H1 (cell line): ENCODE measurements around the gene ZFAND3. TPM values are rescaled to one million over a fixed set of nuclear protein-coding genes. Genes with fewer than 3 reads are reported as not detected.

Experiments used
- CTCF ChIA-PET: fragments of 300-600 bp; sonication (Branson Sonifier 250); formaldehyde crosslinking; loops from one replicate; lab custom pipeline; 2021; ENCODE audit not compliant: partially characterized antibody; lab: Charles Lee
- POLR2A ChIA-PET: fragments of 300-600 bp; sonication (Branson Sonifier 250); formaldehyde crosslinking; loops from one replicate; lab custom pipeline; 2021; ENCODE audit warnings: inconsistent platforms; ENCODE audit not compliant: partially characterized antibody; lab: Charles Lee
- DNase-seq, 2 experiments: peaks; one replicate each; pipeline versions ENCODE4 v3.0.0 to v3.0.0-alpha.2; 2010 to 2022; ENCODE audit warnings: low spot score in 2 of 2, low read depth in 1 of 2, mixed read lengths in 1 of 2
- FAIRE-seq: peaks from 2 replicates; lab custom pipeline; 2011; peaks lifted over from hg19 to GRCh38; lab: Jason Lieb, UNC
- H2AFZ ChIP-seq: 2 replicates; pipeline ENCODE4 v1.8.1; 2012; ENCODE audit warnings: low read length, inconsistent platforms
- H2AK5ac ChIP-seq: 2 replicates; pipeline ENCODE4 v1.6.1; 2013; ENCODE audit warnings: low read depth, low read length
- H2BK120ac ChIP-seq: replicated peaks from 2 replicates; pipeline ENCODE3; 2013; ENCODE audit warnings: low read depth, low read length, inconsistent platforms
- H2BK12ac ChIP-seq: 2 replicates; pipeline ENCODE4 v1.6.1; 2013; ENCODE audit warnings: low read depth, low read length
- H2BK15ac ChIP-seq: 2 replicates; pipeline ENCODE4 v1.6.1; 2013; ENCODE audit warnings: low read length
- H2BK20ac ChIP-seq: 2 replicates; pipeline ENCODE4 v1.6.1; 2013; ENCODE audit warnings: low read length
- H2BK5ac ChIP-seq: 2 replicates; pipeline ENCODE4 v1.6.1; 2013; ENCODE audit warnings: low read depth, low read length
- H3K14ac ChIP-seq: 2 replicates; pipeline ENCODE4 v1.6.1; 2013; ENCODE audit warnings: inconsistent platforms; ENCODE audit not compliant: insufficient read length
- H3K18ac ChIP-seq: 2 replicates; pipeline ENCODE4 v1.6.1; 2013; ENCODE audit warnings: low read length; ENCODE audit errors: extremely low read depth
- H3K23ac ChIP-seq: 2 replicates; pipeline ENCODE4 v1.6.1; 2013; ENCODE audit warnings: inconsistent platforms; ENCODE audit not compliant: insufficient read length
- H3K23me2 ChIP-seq: 2 replicates; pipeline ENCODE4 v1.6.1; 2013; ENCODE audit warnings: low read depth, low read length
- H3K27ac ChIP-seq: 2 replicates; pipeline ENCODE4 v1.6.1; 2011; ENCODE audit warnings: low read depth, low read length, inconsistent platforms
- H3K27me3 ChIP-seq, 4 experiments: replicated peaks in 1 of 4; 1 replicate in 1 of 4; 2 replicates in 3 of 4; pipeline versions ENCODE4 v1.6.1 to v1.8.1; 2011 to 2013; ENCODE audit warnings: low read length in 3 of 4, mild to moderate bottlenecking in 3 of 4, inconsistent platforms in 2 of 4, mixed read lengths in 2 of 4, moderate library complexity in 1 of 4; ENCODE audit not compliant: control insufficient read depth in 3 of 4, insufficient read depth in 3 of 4; ENCODE audit errors: extremely low read depth in 1 of 4
- H3K36me3 ChIP-seq, 4 experiments: 2 replicates each; pipeline versions ENCODE4 v1.6.1 to v1.8.1; 2011 to 2013; ENCODE audit warnings: mild to moderate bottlenecking in 4 of 4, low read length in 3 of 4, moderate library complexity in 2 of 4, control low read depth in 1 of 4, inconsistent platforms in 1 of 4; ENCODE audit not compliant: insufficient read depth in 4 of 4, control insufficient read depth in 2 of 4
- H3K4ac ChIP-seq: replicated peaks from 2 replicates; pipeline ENCODE3; 2013; ENCODE audit warnings: low read length, low read depth, mixed read lengths, inconsistent platforms; ENCODE audit not compliant: insufficient read length
- H3K4me1 ChIP-seq, 4 experiments: replicated peaks in 1 of 4; 1 replicate in 1 of 4; 2 replicates in 3 of 4; pipeline versions ENCODE4 v1.6.1 to v1.8.1; 2011 to 2013; ENCODE audit warnings: low read length in 3 of 4, inconsistent platforms in 2 of 4, mixed read lengths in 1 of 4; ENCODE audit not compliant: insufficient read depth in 4 of 4, control insufficient read depth in 3 of 4
- H3K4me2 ChIP-seq, 2 experiments: 2 replicates each; pipeline versions ENCODE4 v1.6.1 to v1.8.1; 2011 to 2013; ENCODE audit warnings: low read depth in 2 of 2, low read length in 2 of 2, control low read depth in 1 of 2, inconsistent platforms in 1 of 2, mild to moderate bottlenecking in 1 of 2; ENCODE audit not compliant: insufficient read depth in 1 of 2
- H3K4me3 ChIP-seq, 4 experiments: fragments of 200-600, 300-600 bp in 1 of 4; sonication (generic), shearing (Covaris generic), sonication (Bioruptor Twin) in 1 of 4; 2 replicates each; pipeline versions ENCODE4 v1.5.1 to v1.8.1; 2011 to 2016; ENCODE audit warnings: low read length in 4 of 4, low read depth in 3 of 4, control low read depth in 2 of 4, inconsistent platforms in 2 of 4, mild to moderate bottlenecking in 2 of 4, mixed read lengths in 1 of 4, moderate library complexity in 1 of 4; ENCODE audit not compliant: insufficient read depth in 2 of 4; ENCODE audit errors: extremely low read depth in 1 of 4
- H3K56ac ChIP-seq: replicated peaks from 2 replicates; pipeline ENCODE3; 2013; ENCODE audit warnings: low read depth, mild to moderate bottlenecking, mixed read lengths, low read length, inconsistent platforms; ENCODE audit not compliant: insufficient read length
- H3K79me1 ChIP-seq: 2 replicates; pipeline ENCODE4 v1.6.1; 2013; ENCODE audit warnings: low read depth, low read length, control low read depth
- H3K79me2 ChIP-seq, 2 experiments: 2 replicates each; pipeline versions ENCODE4 v1.6.1 to v1.8.1; 2012 to 2013; ENCODE audit warnings: low read length in 2 of 2, mild to moderate bottlenecking in 2 of 2, inconsistent platforms in 1 of 2; ENCODE audit not compliant: insufficient read depth in 2 of 2, control insufficient read depth in 1 of 2
- H3K9ac ChIP-seq, 4 experiments: replicated peaks in 1 of 4; 1 replicate in 1 of 4; 2 replicates in 3 of 4; pipeline versions ENCODE4 v1.6.1 to v1.8.1; 2011 to 2013; ENCODE audit warnings: low read depth in 3 of 4, low read length in 3 of 4, control low read depth in 2 of 4, mild to moderate bottlenecking in 2 of 4, moderate library complexity in 2 of 4, inconsistent platforms in 1 of 4; ENCODE audit errors: extremely low read depth in 1 of 4
- H3K9me3 ChIP-seq, 2 experiments: 2 replicates each; pipeline versions ENCODE4 v1.6.1 to v1.8.1; 2012 to 2013; ENCODE audit warnings: mild to moderate bottlenecking in 2 of 2, moderate library complexity in 2 of 2, control low read depth in 1 of 2, inconsistent platforms in 1 of 2, low read depth in 1 of 2, low read length in 1 of 2, mixed read lengths in 1 of 2; ENCODE audit not compliant: insufficient read depth in 2 of 2
- H4K20me1 ChIP-seq, 2 experiments: replicated peaks in 1 of 2; 2 replicates each; pipeline versions ENCODE3 to v1.8.1; 2011 to 2013; ENCODE audit warnings: inconsistent platforms in 2 of 2, low read length in 2 of 2, mild to moderate bottlenecking in 1 of 2; ENCODE audit not compliant: insufficient read depth in 2 of 2, control insufficient read depth in 1 of 2
- H4K5ac ChIP-seq: 2 replicates; pipeline ENCODE4 v1.6.1; 2013; ENCODE audit warnings: low read length, low read depth, mixed read lengths, inconsistent platforms; ENCODE audit not compliant: insufficient read length
- H4K8ac ChIP-seq: 2 replicates; pipeline ENCODE4 v1.8.0; 2013; ENCODE audit warnings: mild to moderate bottlenecking, moderate library complexity, low read length, inconsistent platforms; ENCODE audit not compliant: insufficient read depth; ENCODE audit errors: extremely low read depth
- H4K91ac ChIP-seq: replicated peaks from 2 replicates; pipeline ENCODE3; 2013; ENCODE audit warnings: low read length, mixed read lengths, inconsistent platforms; ENCODE audit not compliant: insufficient read length
- CEBPB ChIP-seq: IDR thresholded peaks from 2 replicates; pipeline ENCODE4 v1.6.1; 2012; ENCODE audit warnings: low read depth, low read length
- CHD2 ChIP-seq: IDR thresholded peaks from 2 replicates; pipeline ENCODE4 v1.6.1; 2012; ENCODE audit warnings: low read length, improper control_type of control experiment
- GABPA ChIP-seq: IDR thresholded peaks from 2 replicates; pipeline ENCODE4 v1.6.1; 2011; ENCODE audit warnings: mild to moderate bottlenecking, low read length, moderate library complexity, borderline replicate concordance; ENCODE audit not compliant: insufficient read depth
- PHF8 ChIP-seq: fragments of 200-600 bp; sonication (generic); conservative IDR thresholded peaks from 2 replicates; pipeline ENCODE4 v1.7.1; 2012; ENCODE audit warnings: low read depth, mild to moderate bottlenecking, inconsistent platforms, low read length, moderate library complexity
- POU5F1 ChIP-seq: IDR thresholded peaks from 2 replicates; pipeline ENCODE4 v1.6.1; 2011; ENCODE audit warnings: low read depth, mild to moderate bottlenecking, low read length, moderate library complexity
- SIN3A ChIP-seq, 2 experiments: IDR thresholded peaks in 1 of 2; conservative IDR thresholded peaks in 1 of 2; 2 replicates each; pipeline ENCODE4 v1.6.1; 2011 to 2012; ENCODE audit warnings: low read length in 2 of 2, improper control_type of control experiment in 1 of 2, low read depth in 1 of 2, mild to moderate bottlenecking in 1 of 2
- SP1 ChIP-seq: IDR thresholded peaks from 2 replicates; pipeline ENCODE4 v1.6.1; 2011; ENCODE audit warnings: low read depth, low read length
- TAF1 ChIP-seq: IDR thresholded peaks from 2 replicates; pipeline ENCODE4 v1.6.1; 2011; ENCODE audit warnings: mild to moderate bottlenecking, low read depth, low read length
- TCF12 ChIP-seq: IDR thresholded peaks from 2 replicates; pipeline ENCODE4 v1.6.1; 2011; ENCODE audit warnings: low read depth, mild to moderate bottlenecking, low read length
- WGBS, 2 experiments: shearing (Covaris generic) in 1 of 2; methylation state at CpG; one replicate each; pipeline versions ENCODE4 v1.1.6 to v1.1.7; 2013 to 2015; ENCODE audit warnings: low lambda C conversion rate in 2 of 2, mixed read lengths in 2 of 2, inconsistent platforms in 1 of 2, low coverage in 1 of 2, missing lambda C conversion rate in 1 of 2; ENCODE audit not compliant: insufficient replicate concordance in 2 of 2, insufficient coverage in 1 of 2, insufficient read length in 1 of 2; ENCODE audit errors: extremely low coverage in 1 of 2, missing lambda C conversion rate in 1 of 2; 5-methylcytosine and 5-hydroxymethylcytosine counted together
- polyA plus RNA-seq, 7 experiments: library from polyadenylated mRNA; depleted of rRNA in 3 of 7; stranded (reverse) in 5 of 7; unstranded in 2 of 7; fragments of >200 nt in 5 of 7; fragments of 200-250 nt in 2 of 7; gene quantifications; 1 replicate in 5 of 7; 2 replicates in 1 of 7; 4 replicates in 1 of 7; pipeline versions ENCODE4 v1.2.1 to v1.2.3, GENCODE V29; 2011 to 2013; ENCODE audit warnings: missing spikeins in 2 of 7, mixed read lengths in 2 of 7
- total RNA-seq: library from RNA; stranded (reverse); fragmentation: NEBNext Ultra II Directional; extraction: Animal tissue kit (Norgen Biotek cat#: 25700); gene quantifications from 2 replicates; pipeline ENCODE4 v1.2.1, GENCODE V29; 2021
- TF ChIP-seq, protein P1 (sequence below): IDR thresholded peaks from 2 replicates; pipeline ENCODE4 v1.6.1; 2012; ENCODE audit warnings: low read length, inconsistent platforms
- TF ChIP-seq, protein P2 (sequence below): IDR thresholded peaks from 2 replicates; pipeline ENCODE4 v1.6.1; 2011; ENCODE audit warnings: low read length, improper control_type of control experiment
- TF ChIP-seq, protein P3 (sequence below): IDR thresholded peaks from 2 replicates; pipeline ENCODE4 v1.6.1; 2012; ENCODE audit warnings: inconsistent platforms

Gene ZFAND3
- total and polyA plus RNA-seq, 2 of the 8 experiments (the other 6 are each of a cell fraction or from before 2014, with no cell fraction given): 13.0 to 51.3 TPM

DNA sequence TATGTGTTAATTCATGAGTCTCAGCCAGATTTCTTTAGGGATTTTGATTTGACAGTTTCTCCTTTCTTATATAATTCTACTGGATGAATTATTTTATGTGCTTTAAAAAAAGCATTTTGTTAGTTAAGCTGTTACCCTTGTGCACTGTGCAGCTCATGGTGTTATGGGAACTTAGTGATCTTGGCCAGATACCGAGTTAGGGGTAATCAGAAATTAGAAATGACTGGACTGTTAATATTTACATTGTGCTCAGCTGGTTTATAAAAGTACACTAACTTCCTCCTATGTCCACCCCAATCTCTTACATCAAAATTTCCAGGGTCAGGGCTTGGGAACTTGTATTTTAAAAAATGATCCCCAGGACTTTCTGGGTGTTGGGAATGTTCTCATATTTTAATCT lies 260.0 kb downstream of the ZFAND3 start:
- ChIA-PET CTCF (interaction anchor here (0.7 kb wide), 1 partner anchor 12 kb away, joined by 3 read pairs; no protein-coding TSS in a partner anchor), POLR2A (no interaction called here)
- no peak overlapping the region for H3K23ac ChIP-seq
- no peaks in the 10 kb centered on the region for H3K79me2 ChIP-seq
- FAIRE-seq (no peak), DNase-seq (no peak)
- H3K4me1 ChIP-seq: peaks cover 0 to 4% (median 2%) of the 10 kb centered on the region in 4 experiments; a peak in 3 of 7 replicates
- H2BK12ac ChIP-seq: no peak overlapping the region
- peaks cover 2 to 3% of the 10 kb centered on the region in 2 experiments for H4K20me1 ChIP-seq
- no peak overlapping the region for H4K5ac ChIP-seq
- no peak overlapping the region for H2AFZ ChIP-seq
- H4K8ac ChIP-seq: no peak overlapping the region
- H2BK15ac ChIP-seq: no peak overlapping the region
- no peaks in the 10 kb centered on the region for H3K79me1 ChIP-seq
- H3K4me3 ChIP-seq: no peak overlapping the region
- no peak overlapping the region for H2BK5ac ChIP-seq
- no peak overlapping the region for H3K4ac ChIP-seq
- H2BK20ac ChIP-seq: no peak overlapping the region
- no peaks in the 10 kb centered on the region for H3K27me3 ChIP-seq
- no peak overlapping the region for H4K91ac ChIP-seq
- H3K27ac ChIP-seq: no peak overlapping the region
- H3K23me2 ChIP-seq: no peaks in the 10 kb centered on the region
- no peak overlapping the region for H3K4me2 ChIP-seq
- H3K14ac ChIP-seq: no peak overlapping the region
- H3K18ac ChIP-seq: no peak overlapping the region
- H3K9ac ChIP-seq: no peak overlapping the region
- WGBS, 2 experiments: 81% methylated on average over 1 of the region's 1 CpG; no CpG with 5 or more reads in 1 of the 2 experiments
- no peak overlapping the region for H3K56ac ChIP-seq
- no peaks in the 10 kb centered on the region for H3K36me3 ChIP-seq
- H2BK120ac ChIP-seq: no peak overlapping the region
- H2AK5ac ChIP-seq: no peak overlapping the region
- H3K9me3 ChIP-seq: no peaks in the 10 kb centered on the region
- TF ChIP-seq, protein P1, sequence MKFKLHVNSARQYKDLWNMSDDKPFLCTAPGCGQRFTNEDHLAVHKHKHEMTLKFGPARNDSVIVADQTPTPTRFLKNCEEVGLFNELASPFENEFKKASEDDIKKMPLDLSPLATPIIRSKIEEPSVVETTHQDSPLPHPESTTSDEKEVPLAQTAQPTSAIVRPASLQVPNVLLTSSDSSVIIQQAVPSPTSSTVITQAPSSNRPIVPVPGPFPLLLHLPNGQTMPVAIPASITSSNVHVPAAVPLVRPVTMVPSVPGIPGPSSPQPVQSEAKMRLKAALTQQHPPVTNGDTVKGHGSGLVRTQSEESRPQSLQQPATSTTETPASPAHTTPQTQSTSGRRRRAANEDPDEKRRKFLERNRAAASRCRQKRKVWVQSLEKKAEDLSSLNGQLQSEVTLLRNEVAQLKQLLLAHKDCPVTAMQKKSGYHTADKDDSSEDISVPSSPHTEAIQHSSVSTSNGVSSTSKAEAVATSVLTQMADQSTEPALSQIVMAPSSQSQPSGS: no peak
- TF ChIP-seq SIN3A (conservative IDR thresholded peaks at IDR 0.05 in 1 of 2, IDR thresholded peaks at IDR 0.05 in 1 of 2; ENCODE audit: low read depth in 1 of 2, low read length in 2 of 2) (no peak), GABPA (no peak), POU5F1 (no peak), PHF8 (no peak), TAF1 (no peak), CHD2 (no peak), SP1 (no peak), TCF12 (no peak), CEBPB (no peak)
- TF ChIP-seq, protein P2, sequence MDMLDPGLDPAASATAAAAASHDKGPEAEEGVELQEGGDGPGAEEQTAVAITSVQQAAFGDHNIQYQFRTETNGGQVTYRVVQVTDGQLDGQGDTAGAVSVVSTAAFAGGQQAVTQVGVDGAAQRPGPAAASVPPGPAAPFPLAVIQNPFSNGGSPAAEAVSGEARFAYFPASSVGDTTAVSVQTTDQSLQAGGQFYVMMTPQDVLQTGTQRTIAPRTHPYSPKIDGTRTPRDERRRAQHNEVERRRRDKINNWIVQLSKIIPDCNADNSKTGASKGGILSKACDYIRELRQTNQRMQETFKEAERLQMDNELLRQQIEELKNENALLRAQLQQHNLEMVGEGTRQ: no peak
- TF ChIP-seq, protein P3, sequence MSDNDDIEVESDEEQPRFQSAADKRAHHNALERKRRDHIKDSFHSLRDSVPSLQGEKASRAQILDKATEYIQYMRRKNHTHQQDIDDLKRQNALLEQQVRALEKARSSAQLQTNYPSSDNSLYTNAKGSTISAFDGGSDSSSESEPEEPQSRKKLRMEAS: no peak
